ENCODE data around the gene COPS3.
"Not testable (repeated sequence)": the region's sequence is repeated elsewhere in the genome, so short reads cannot be mapped to it uniquely, and the experiment has no call there.

Gene COPS3

GRCh38 chr17:17305281-17305801, 24.3 kb upstream of the COPS3 start:
- no peak for TF ChIP-seq EZH2 (IDR thresholded peaks at IDR 0.05)
- no peak for TF ChIP-seq FOXP2 (optimal IDR thresholded peaks at IDR 0.05; ENCODE audit: control extremely low read depth, extremely low read length, insufficient read depth)
- no peak for TF ChIP-seq POLR2AphosphoS5 (IDR thresholded peaks at IDR 0.05; ENCODE audit: borderline replicate concordance, low read depth, low read length)
- H3K36me3 ChIP-seq (ENCODE audit: insufficient read depth, low read length) = peaks cover 5% of the 10 kb centered on the region; the same call in 1 of the 2 replicates
- no peak overlapping the region for H3K9ac ChIP-seq (ENCODE audit: insufficient read length)
- H3K27ac ChIP-seq = no peak overlapping the region
- no peaks in the 10 kb centered on the region for H3K9me3 ChIP-seq (ENCODE audit: low read depth, low read length)
- DNase-seq (ENCODE audit: low read depth, low spot score) = no peak
- H3K4me3 ChIP-seq = no peak overlapping the region

GRCh38 chr17:17304521-17304985, 23.5 kb upstream of the COPS3 start:
- H3K4me3 ChIP-seq = peak overlapping the region; percentile 79
- no peaks in the 10 kb centered on the region for H3K9me3 ChIP-seq (ENCODE audit: low read depth, low read length)
- H3K9ac ChIP-seq (ENCODE audit: insufficient read length) = peak overlapping the region; percentile 58
- TF ChIP-seq FOXP2 (optimal IDR thresholded peaks at IDR 0.05; ENCODE audit: control extremely low read depth, extremely low read length, insufficient read depth) = no peak
- peaks cover 5% of the 10 kb centered on the region; the same call in 1 of the 2 replicates for H3K36me3 ChIP-seq (ENCODE audit: insufficient read depth, low read length)
- no peak for DNase-seq (ENCODE audit: low read depth, low spot score)
- H3K27ac ChIP-seq = no peak overlapping the region

- no peaks in the 10 kb centered on the region for H3K36me3 ChIP-seq (ENCODE audit: insufficient read depth, low read length)
- H3K27ac ChIP-seq = no peak overlapping the region
- no peak for TF ChIP-seq POLR2AphosphoS5 (IDR thresholded peaks at IDR 0.05; ENCODE audit: borderline replicate concordance, low read depth, low read length)
- TF ChIP-seq EZH2 (IDR thresholded peaks at IDR 0.05) = no peak
- no peak for TF ChIP-seq FOXP2 (optimal IDR thresholded peaks at IDR 0.05; ENCODE audit: control extremely low read depth, extremely low read length, insufficient read depth)
- H3K9me3 ChIP-seq (ENCODE audit: low read depth, low read length) = no peaks in the 10 kb centered on the region
- H3K9ac ChIP-seq (ENCODE audit: insufficient read length) = peak overlapping the region; percentile 58
- DNase-seq (ENCODE audit: low read depth, low spot score) = no peak
- peak overlapping the region; percentile 79 for H3K4me3 ChIP-seq
Observed at GRCh38 chr17:17303847-17304490, 22.9 kb upstream of the COPS3 start.

GRCh38 chr17:17303010-17303846, 22.2 kb upstream of the COPS3 start, which contains the start of gene NT5M:
Gene NT5M, plus strand, starts transcription at chr17:17303373. Its CDS starts 178 bp downstream, at chr17:17303551.
- H3K9ac ChIP-seq (ENCODE audit: insufficient read length) = peak within 1 kb of the TSS; percentile 58
- no peak for TF ChIP-seq FOXP2 (optimal IDR thresholded peaks at IDR 0.05; ENCODE audit: control extremely low read depth, extremely low read length, insufficient read depth)
- TF ChIP-seq EZH2 (IDR thresholded peaks at IDR 0.05) = no peak
- peak; percentile 56; the same call in 1 of the 2 replicates for TF ChIP-seq POLR2AphosphoS5 (IDR thresholded peaks at IDR 0.05; ENCODE audit: borderline replicate concordance, low read depth, low read length)
- no peak for DNase-seq (ENCODE audit: low read depth, low spot score)
- no peaks in the 10 kb centered on the region for H3K9me3 ChIP-seq (ENCODE audit: low read depth, low read length)
- H3K4me3 ChIP-seq = peak within 1 kb of the TSS; percentile 79
- no peaks in the 10 kb centered on the region for H3K36me3 ChIP-seq (ENCODE audit: insufficient read depth, low read length)
- no peak within 1 kb of the TSS for H3K27ac ChIP-seq

- H3K9ac ChIP-seq (ENCODE audit: insufficient read length); H3K27ac ChIP-seq; DNase-seq (ENCODE audit: low read depth, low spot score); H3K36me3 ChIP-seq (ENCODE audit: insufficient read depth, low read length); H3K9me3 ChIP-seq (ENCODE audit: low read depth, low read length); H3K4me3 ChIP-seq: not testable (repeated sequence)
Observed at GRCh38 chr17:17301659-17302058, 20.6 kb upstream of the COPS3 start.

- no peak for TF ChIP-seq EZH2 (IDR thresholded peaks at IDR 0.05)
- no peak for TF ChIP-seq FOXP2 (optimal IDR thresholded peaks at IDR 0.05; ENCODE audit: control extremely low read depth, extremely low read length, insufficient read depth)
- TF ChIP-seq POLR2AphosphoS5 (IDR thresholded peaks at IDR 0.05; ENCODE audit: borderline replicate concordance, low read depth, low read length) = no peak
- Histone ChIP-seq H3K27ac (no peak overlapping the region), H3K4me3 (no peak overlapping the region), H3K36me3 (ENCODE audit: insufficient read depth, low read length) (no peaks in the 10 kb centered on the region), H3K9ac (ENCODE audit: insufficient read length) (no peak overlapping the region), H3K9me3 (ENCODE audit: low read depth, low read length) (no peaks in the 10 kb centered on the region)
- DNase-seq (ENCODE audit: low read depth, low spot score) = no peak
Observed at GRCh38 chr17:17300624-17301568, 19.9 kb upstream of the COPS3 start.

- DNase-seq (ENCODE audit: low read depth, low spot score) = no peak
- H3K36me3 ChIP-seq (ENCODE audit: insufficient read depth, low read length) = no peaks in the 10 kb centered on the region
- TF ChIP-seq FOXP2 (optimal IDR thresholded peaks at IDR 0.05; ENCODE audit: control extremely low read depth, extremely low read length, insufficient read depth) (no peak), POLR2AphosphoS5 (IDR thresholded peaks at IDR 0.05; ENCODE audit: borderline replicate concordance, low read depth, low read length) (no peak), EZH2 (IDR thresholded peaks at IDR 0.05) (no peak)
Observed at GRCh38 chr17:17298108-17298507, 17.1 kb upstream of the COPS3 start.

GRCh38 chr17:17297217-17297616, 16.2 kb upstream of the COPS3 start:
- Histone ChIP-seq H3K27ac (no peak overlapping the region), H3K36me3 (ENCODE audit: insufficient read depth, low read length) (no peaks in the 10 kb centered on the region), H3K9me3 (ENCODE audit: low read depth, low read length) (no peaks in the 10 kb centered on the region), H3K9ac (ENCODE audit: insufficient read length) (no peak overlapping the region), H3K4me3 (no peak overlapping the region)
- no peak for DNase-seq (ENCODE audit: low read depth, low spot score)
- TF ChIP-seq EZH2 (IDR thresholded peaks at IDR 0.05) (no peak), FOXP2 (optimal IDR thresholded peaks at IDR 0.05; ENCODE audit: control extremely low read depth, extremely low read length, insufficient read depth) (no peak), POLR2AphosphoS5 (IDR thresholded peaks at IDR 0.05; ENCODE audit: borderline replicate concordance, low read depth, low read length) (no peak)

More at GRCh38 chr17:17298108-17298507, 17.1 kb upstream of the COPS3 start:
- Histone ChIP-seq H3K9ac (ENCODE audit: insufficient read length) (no peak overlapping the region), H3K4me3 (no peak overlapping the region), H3K9me3 (ENCODE audit: low read depth, low read length) (no peaks in the 10 kb centered on the region), H3K27ac (no peak overlapping the region)

Measured in SK-N-MC (cell line).